G401 (cell line): Measurements from ENCODE around the gene FIP1L1. TPM values are rescaled to one million over a fixed set of nuclear protein-coding genes. Genes with fewer than 3 reads are reported as not detected.
A peak's percentile ranks its signal among the peaks of the same experiment; 100 is the strongest.

Experiments
- DNase-seq: peaks from one replicate; pipeline ENCODE4 v3.0.0-alpha.2; 2015; ENCODE audit warnings: low spot score
- in situ Hi-C: cut with HindIII; loops from 2 replicates; pipeline ENCODE4 v1.10.0; 2016; ENCODE audit warnings: low sequenced_read_pairs, mixed read lengths
- total RNA-seq: library from RNA; depleted of rRNA; stranded (reverse); fragments of >200 nt; shearing (Covaris generic); gene quantifications from 2 replicates; pipeline ENCODE4 v1.2.3, GENCODE V29; 2014; rRNA removed

Gene FIP1L1
- total RNA-seq, 1 experiment from 2014 or later: 63.8 TPM

DNA sequence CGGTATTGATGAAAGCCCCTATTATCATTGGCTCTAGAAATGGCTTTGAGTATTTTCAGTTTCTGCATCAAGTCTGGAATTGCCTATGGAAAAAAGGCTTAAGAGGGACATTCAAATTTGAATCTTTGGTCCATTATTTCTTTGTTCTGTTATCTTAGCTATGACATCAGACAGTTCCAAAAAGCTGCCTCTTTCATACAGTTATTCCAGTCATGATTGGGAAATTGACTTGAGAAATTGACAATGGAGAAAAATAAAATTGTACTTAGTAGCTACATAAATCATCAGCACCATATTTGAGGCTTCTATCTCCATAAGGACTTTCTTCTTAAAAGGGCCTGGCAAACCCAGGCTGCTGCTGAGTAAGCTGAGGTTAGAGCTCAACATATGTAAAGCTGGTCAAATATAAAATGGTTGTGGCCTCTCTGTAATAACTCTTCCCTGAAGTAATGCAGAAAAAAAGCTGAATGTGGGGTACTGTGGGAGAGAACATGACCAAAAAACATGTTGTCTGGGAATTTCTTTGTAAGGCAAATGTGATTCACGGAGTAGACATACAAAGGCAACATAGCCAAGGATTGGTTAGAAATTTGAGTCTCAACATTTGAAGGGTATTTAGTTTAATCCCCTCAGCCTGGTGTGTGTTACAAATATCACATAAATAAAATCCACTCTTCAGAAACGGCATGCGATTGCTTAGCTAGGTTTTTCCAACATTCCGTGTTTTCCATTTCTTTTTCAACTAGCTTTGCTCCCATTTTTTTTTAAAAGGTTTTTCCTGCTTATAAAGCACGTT is 112.9 kb downstream of the FIP1L1 start:
- in situ Hi-C loops: no loop called here
- DNase-seq: no peak

DNA sequence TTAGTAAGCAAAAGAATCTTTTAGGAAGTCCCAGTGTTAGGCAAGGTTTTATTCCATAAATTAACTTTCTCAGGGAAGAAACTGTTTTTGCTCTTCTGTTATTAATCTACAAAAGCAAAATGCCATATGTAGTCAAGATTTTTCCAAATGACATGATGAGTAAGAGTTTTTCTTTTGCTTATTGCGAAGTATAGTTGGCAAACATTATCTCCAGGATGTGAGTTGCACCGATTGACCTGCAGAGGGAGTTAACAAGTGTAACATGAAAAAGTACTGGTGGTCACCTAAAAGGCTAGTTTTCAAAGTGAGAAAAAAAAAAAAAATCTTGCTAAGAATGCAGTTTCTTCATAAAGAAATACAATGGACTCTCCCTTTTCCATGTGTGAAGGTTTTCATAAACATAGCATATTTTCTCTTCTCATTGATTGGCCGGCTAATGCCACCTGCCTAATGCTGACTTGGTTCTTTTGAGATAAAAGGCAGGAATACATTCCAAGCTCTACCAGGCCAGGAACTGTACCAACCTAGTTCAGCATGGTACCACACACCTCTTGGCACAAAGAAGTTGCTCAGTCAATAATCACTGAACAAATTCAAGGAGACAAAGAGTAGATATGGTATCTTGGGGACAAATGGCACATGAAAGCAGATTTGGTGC is 113.7 kb downstream of the FIP1L1 start:
- peak; percentile 33 for DNase-seq
- in situ Hi-C loops: no loop called here

DNA sequence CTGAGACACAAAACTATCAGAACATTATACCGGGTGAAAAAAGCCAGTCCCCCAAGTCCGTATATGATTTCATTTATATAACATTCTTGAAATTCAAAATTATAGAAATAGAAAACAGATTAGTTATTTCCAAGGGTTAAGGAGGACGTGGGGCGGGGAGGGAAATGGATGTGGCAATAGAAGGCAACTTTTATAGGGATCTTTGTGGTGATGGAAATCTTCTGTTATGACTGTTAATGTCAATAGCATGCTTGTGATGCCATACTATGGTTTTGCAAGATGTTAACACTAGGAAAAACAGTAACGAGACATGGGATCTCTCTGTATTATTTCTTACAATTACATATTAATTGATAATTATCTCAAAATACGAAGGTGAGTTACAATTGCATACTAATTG is 117.4 kb downstream of the FIP1L1 start:
- no peak for DNase-seq
- in situ Hi-C loops: no loop called here

DNA sequence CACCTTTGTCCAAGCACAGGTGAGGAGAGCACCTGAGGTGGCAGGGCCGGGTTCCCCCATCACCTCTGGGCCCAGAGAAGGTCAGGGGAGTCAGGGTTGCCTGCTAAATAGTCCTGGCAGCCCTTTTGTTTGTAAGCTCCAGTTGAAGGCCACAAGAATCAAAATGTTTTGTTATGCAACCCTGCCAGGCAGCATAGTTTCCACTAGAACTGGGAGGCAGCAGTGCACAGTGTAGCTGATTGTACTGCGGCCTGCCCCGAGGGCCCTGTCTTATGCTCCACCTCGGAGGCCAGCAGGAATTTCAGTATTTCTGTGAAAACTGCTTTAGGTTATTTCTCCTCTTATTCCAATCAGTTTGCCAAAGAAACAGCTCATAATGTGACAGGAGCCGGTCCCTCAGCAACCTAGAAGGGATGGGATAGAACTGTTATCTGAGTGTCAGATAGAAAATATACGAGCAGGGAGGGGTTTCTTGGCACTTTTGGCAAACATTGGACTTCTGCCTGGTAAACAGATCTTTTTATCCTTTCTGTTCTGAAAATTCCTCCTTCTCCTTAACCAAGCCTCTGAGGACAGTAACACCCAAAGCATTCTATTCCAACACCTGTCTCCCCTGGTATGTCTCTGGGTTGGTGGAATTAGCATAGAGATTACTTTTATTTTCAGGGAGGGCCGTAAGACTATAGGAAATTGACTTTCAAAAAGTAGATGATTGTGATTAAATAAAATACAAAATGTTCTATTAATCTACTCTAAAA is 120.2 kb downstream of the FIP1L1 start:
- in situ Hi-C loops: no loop called here
- DNase-seq: no peak

DNA sequence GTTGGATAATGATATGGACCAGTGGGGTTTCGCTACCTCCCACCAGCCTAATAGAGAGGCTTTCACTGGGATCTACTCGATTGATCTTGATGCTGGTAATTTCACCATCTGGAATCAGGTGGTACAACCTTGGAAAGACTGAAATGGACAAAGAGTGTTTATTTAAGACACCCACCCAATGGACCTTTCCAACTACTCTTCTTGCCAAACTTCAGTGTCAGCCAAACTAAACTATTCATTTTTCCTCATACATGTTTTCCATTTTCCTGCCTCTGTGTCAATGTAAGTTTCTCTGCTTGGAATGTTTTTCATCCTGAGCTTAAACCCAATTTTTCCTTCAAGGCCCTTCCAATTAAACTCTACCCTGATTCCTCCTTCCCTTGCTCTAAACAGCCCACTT is 121.3 kb downstream of the FIP1L1 start:
- DNase-seq: no peak
- in situ Hi-C loops: no loop called here

DNA sequence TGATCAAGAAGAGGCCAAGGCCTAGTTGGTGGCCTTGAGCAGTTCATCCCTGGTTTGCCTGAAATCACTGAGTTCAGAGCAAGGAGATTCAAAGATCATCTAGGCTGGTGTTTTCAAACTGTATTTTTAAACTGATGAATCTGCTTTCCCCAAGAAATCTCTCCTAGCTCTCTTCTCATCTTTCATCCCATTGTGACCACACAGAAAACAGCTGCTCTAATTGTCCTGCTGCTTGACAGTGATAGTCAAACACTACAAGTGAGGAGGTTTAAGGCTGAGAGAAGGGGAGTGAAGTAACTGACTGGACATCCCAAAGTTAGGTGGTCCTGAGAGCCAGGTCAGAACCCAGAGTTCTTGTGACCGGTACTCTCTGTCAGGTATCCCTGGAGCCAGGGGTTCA is 122.3 kb downstream of the FIP1L1 start:
- in situ Hi-C loops: no loop called here

DNA sequence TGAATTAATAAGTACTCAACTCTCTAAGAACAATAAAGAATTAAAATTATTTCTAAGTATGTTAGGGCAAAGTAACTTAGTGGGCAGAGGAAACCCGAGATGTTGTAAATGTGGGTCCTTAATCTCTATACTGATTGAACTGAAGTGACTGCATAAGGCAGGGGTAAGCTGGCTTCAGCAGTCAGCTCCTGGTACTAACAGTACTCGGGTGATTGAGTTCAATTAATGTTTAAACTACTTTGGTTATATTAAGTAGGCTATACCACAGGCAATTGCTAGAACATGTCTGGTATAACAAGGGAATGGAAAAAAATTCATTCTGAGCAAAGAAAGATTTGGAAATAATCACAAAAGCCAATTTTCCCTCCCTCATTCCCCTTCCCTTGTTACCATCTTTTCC is 123.1 kb downstream of the FIP1L1 start:
- in situ Hi-C loops: no loop called here
- DNase-seq: no peak

More for the DNA sequence above, 122.3 kb downstream of the FIP1L1 start:
- no peak for DNase-seq

DNA sequence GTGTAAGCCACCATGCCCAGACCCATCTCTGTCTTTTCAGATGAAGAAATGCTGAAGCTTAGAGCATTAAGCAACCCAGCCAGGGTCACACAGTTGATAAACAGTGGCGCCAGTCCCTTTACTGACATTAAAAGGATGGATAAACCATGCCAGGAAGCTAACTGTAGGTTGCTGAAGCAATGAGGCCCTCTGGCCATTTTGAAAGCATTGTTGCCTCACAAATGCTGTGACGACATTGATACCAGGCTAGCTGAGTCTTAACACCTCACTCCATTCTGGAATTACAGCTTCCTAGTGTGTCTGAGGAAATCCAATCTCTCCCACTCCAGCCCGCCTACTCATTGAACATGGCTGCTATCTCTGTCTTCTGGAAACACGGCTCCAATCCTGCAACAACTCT is 124.1 kb downstream of the FIP1L1 start:
- in situ Hi-C loops: no loop called here
- no peak for DNase-seq

DNA sequence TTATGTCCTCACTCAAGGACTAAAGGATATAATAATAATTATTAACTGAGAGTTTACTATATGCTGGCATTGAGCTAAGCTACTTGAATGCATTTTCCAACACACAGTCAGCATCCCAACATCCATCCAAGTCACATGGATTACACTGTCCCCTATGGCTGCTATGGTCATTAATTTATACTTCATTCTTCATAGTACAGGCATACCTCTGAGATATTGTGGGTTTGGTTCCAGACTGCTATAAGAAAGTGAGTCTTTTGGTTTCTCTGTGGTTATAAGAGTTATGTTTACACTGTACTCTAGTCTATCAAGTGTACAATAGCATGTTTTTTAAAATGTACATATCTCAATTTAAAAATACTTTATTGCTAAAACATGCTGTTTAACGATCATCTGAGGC is 124.7 kb downstream of the FIP1L1 start:
- DNase-seq: no peak
- in situ Hi-C loops: no loop called here

DNA sequence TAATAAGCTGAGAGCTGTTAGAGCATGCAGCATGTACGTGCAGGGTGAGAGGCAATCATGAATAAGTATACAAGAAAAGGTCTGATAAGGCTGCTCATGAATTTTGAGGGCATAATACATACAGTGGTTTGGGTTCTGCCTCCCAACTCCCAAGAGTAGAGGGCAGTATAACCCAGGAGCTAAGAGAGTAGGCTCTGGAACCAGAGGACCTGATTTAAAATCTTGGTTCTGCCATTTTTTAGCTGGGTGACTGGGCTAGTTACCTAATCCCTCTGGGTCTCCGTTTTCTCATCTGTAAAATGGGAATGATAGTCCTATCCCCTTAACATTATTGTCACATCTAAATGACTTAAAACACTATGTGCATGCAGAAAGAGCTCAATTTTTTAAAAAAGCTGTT is 128.5 kb downstream of the FIP1L1 start:
- no peak for DNase-seq
- in situ Hi-C loops: no loop called here

DNA sequence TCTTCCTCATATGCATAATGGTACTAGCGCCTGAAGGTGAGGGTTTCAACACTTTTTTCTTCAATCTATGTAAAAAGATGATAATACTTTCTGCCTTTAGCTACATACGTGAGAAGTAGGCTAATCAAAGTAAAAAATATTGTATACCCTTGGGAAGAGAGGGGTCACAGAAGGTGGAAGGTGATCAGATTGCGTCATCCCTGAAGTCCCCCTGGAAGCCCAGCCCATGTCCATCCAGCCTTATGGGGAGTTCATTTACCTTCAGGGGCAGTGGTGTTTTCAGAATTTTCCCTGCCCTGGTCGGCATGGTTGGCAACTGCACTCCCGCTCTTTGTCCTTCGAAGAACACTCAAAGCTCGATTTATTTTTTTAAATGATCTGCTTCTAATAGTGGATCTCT is 129.6 kb downstream of the FIP1L1 start:
- DNase-seq: no peak
- in situ Hi-C loops: no loop called here

DNA sequence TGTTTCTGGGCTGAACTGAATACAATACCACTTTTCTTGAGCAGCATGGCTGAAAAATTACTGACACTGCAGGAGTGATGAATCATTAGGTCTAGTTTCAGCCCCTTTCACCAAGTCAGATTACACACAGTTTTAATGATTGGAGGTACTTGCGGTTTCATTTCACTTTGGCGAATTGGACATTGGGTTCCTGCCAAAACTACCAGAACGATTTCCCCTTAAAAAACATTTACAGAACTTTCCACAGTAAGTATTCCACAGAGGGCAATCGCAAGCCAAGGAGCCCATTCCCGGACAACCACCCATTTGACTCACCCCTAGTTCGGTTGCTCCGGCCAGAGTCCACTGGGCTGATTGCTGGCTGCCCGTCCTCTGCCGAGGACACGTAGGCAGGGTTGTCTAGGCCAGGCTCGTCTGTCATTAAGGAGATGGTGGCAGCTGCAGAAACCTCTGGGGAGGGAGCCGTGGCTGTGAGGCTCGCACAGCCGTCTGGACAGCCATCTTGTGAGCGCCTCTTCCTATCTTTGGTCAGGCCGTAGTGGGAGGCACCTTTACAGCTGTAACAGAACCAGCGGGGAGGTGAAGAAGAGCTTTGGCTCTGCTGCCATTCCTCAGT is 130.3 kb downstream of the FIP1L1 start:
- in situ Hi-C loops: no loop called here

DNA sequence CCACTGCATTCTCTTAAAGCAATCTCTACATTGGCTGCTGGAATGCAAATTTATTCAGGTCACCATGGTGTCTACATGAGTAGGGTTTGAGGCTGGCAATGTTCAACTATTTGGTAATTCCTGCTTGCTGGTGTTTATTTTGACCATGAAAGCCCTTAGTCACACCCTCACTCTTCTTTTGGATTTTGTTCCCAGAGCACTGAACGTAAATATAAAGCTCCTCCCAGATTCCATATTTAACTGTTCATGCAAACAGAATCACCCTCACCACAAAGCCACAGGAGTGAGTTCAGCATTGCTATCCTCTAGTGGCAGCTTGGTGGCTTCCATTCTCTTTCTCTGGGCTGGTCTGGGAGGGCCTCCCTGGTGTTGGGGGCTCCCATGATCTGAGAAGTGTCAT is 131.0 kb downstream of the FIP1L1 start:
- in situ Hi-C loops: no loop called here

More for the DNA sequence above, 130.3 kb downstream of the FIP1L1 start:
- DNase-seq: no peak

DNA sequence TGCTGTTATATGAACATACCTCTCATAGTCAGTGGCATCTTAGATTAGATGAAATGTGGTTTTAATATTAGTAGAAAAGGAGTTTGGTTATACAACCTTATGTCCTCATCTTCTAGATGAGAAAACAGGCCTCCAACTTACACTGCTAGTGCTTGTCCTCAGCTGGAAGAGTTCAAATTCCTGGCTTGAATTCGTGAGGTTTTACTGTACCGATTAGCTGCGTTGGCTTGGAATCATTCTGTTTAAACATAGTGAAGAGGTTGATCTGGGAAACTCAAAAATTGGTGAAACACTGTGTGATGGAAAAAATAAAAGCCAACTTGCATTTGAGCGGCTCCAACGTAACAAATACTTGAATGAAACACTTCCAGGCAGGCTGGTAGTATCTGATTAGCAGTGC is 132.9 kb downstream of the FIP1L1 start:
- in situ Hi-C loops: no loop called here

More for the DNA sequence above, 131.0 kb downstream of the FIP1L1 start:
- DNase-seq: no peak

More for the DNA sequence above, 132.9 kb downstream of the FIP1L1 start:
- DNase-seq: no peak

Other genes with a start within 250 kb of the FIP1L1 start
- 16.9 and 23.5 TPM in 2 replicates for gene SCFD2, start 11.6 kb upstream of the FIP1L1 start, total RNA-seq
- 0.31 TPM in 1 of 2 replicates, not detected in the other for gene LNX1, start 213.8 kb downstream of the FIP1L1 start, total RNA-seq